A673 (cell line): ENCODE measurements around the gene AHCYL2.

Experiments
- CTCF ChIP-seq: fragments of 300-800, 200-600 bp; sonication (generic); conservative IDR thresholded peaks from 2 replicates; pipeline ENCODE4 v1.5.1; 2017; ENCODE audit warnings: low read depth, mild to moderate bottlenecking, antibody characterized with exemption, low read length, moderate library complexity, mixed read lengths
- EZH2 ChIP-seq: fragments of 200-600 bp; sonication (generic); IDR thresholded peaks from 2 replicates; pipeline ENCODE4 v1.6.1; 2017; ENCODE audit warnings: borderline replicate concordance, low read depth, mild to moderate bottlenecking, mixed read lengths, antibody characterized with exemption, low read length; ENCODE audit not compliant: poor library complexity, severe bottlenecking

GRCh38 chr7:129285111-129285510, 60.3 kb downstream of the AHCYL2 start:
- TF ChIP-seq CTCF (no peak), EZH2 (no peak)
